Astrocyte (in vitro differentiated cells and primary cell): ENCODE measurements around the gene ME3. TPM values are rescaled to one million over a fixed set of nuclear protein-coding genes. Genes with fewer than 3 reads are reported as not detected.

Experiments used
- DNase-seq: peaks from one replicate; pipeline ENCODE4 v3.0.0-alpha.2; 2010; ENCODE audit warnings: low read depth
- FAIRE-seq: peaks from 2 replicates; lab custom pipeline; 2011; peaks lifted over from hg19 to GRCh38; lab: Jason Lieb, UNC
- H2AFZ ChIP-seq: 2 replicates; pipeline ENCODE4 v1.6.0; 2012; ENCODE audit warnings: low read depth, low read length, inconsistent platforms
- H3K27ac ChIP-seq: 2 replicates; pipeline ENCODE4 v1.5.1; 2011; ENCODE audit warnings: low read depth, low read length, inconsistent platforms
- H3K27me3 ChIP-seq: 2 replicates; pipeline ENCODE4 v1.6.0; 2011; ENCODE audit warnings: low read length, inconsistent platforms; ENCODE audit not compliant: insufficient read depth
- H3K36me3 ChIP-seq: 2 replicates; pipeline ENCODE4 v1.5.1; 2011; ENCODE audit warnings: low read length, inconsistent platforms; ENCODE audit not compliant: insufficient read depth
- H3K4me1 ChIP-seq: 2 replicates; pipeline ENCODE4 v1.5.1; 2011; ENCODE audit warnings: low read length, inconsistent platforms; ENCODE audit not compliant: insufficient read depth
- H3K4me2 ChIP-seq: 2 replicates; pipeline ENCODE4 v1.6.0; 2012; ENCODE audit warnings: low read length, inconsistent platforms
- H3K4me3 ChIP-seq: 2 replicates; pipeline ENCODE4 v1.5.1; 2011; ENCODE audit warnings: low read depth, mild to moderate bottlenecking, low read length, inconsistent platforms; ENCODE audit not compliant: insufficient read depth
- H3K79me2 ChIP-seq: 2 replicates; pipeline ENCODE4 v1.6.0; 2012; ENCODE audit warnings: mild to moderate bottlenecking, low read length, inconsistent platforms; ENCODE audit not compliant: insufficient read depth
- H3K9ac ChIP-seq: 2 replicates; pipeline ENCODE4 v1.6.0; 2012; ENCODE audit warnings: mild to moderate bottlenecking, low read length, inconsistent platforms
- H3K9me3 ChIP-seq: 2 replicates; pipeline ENCODE4 v1.5.1; 2012; ENCODE audit warnings: low read depth, mild to moderate bottlenecking, low read length, inconsistent platforms; ENCODE audit not compliant: insufficient read depth
- H4K20me1 ChIP-seq: 2 replicates; pipeline ENCODE4 v1.6.0; 2012; ENCODE audit warnings: low read length, inconsistent platforms; ENCODE audit not compliant: insufficient read depth
- H3K27ac Mint-ChIP-seq: one replicate; pipeline ENCODE4 v1.8.0; 2021; ENCODE audit warnings: mild to moderate bottlenecking, mixed read lengths; ENCODE audit not compliant: unreplicated experiment
- H3K27me3 Mint-ChIP-seq: one replicate; pipeline ENCODE4 v1.8.0; 2021; ENCODE audit warnings: low read depth, mixed read lengths; ENCODE audit not compliant: unreplicated experiment
- H3K36me3 Mint-ChIP-seq: one replicate; pipeline ENCODE4 v1.8.0; 2021; ENCODE audit warnings: low read depth, mixed read lengths; ENCODE audit not compliant: unreplicated experiment
- H3K4me1 Mint-ChIP-seq: one replicate; pipeline ENCODE4 v1.8.0; 2021; ENCODE audit warnings: low read depth, mixed read lengths; ENCODE audit not compliant: unreplicated experiment
- H3K4me3 Mint-ChIP-seq: one replicate; pipeline ENCODE4 v1.8.0; 2021; ENCODE audit warnings: mild to moderate bottlenecking, moderate library complexity, mixed read lengths; ENCODE audit not compliant: unreplicated experiment
- H3K9me3 Mint-ChIP-seq: one replicate; pipeline ENCODE4 v1.8.0; 2021; ENCODE audit warnings: mild to moderate bottlenecking, mixed read lengths; ENCODE audit not compliant: unreplicated experiment
- EZH2 ChIP-seq: IDR thresholded peaks from 2 replicates; pipeline ENCODE4 v1.6.1; 2012; ENCODE audit warnings: mild to moderate bottlenecking, low read length, inconsistent platforms; ENCODE audit not compliant: insufficient read depth
- total RNA-seq: library from RNA; stranded (reverse); gene quantifications from 2 replicates; pipeline ENCODE4 v1.2.1, GENCODE V29; 2021
- TF ChIP-seq, protein P1 (sequence below): IDR thresholded peaks from 2 replicates; pipeline ENCODE4 v1.5.1; 2011; ENCODE audit warnings: low read depth, mild to moderate bottlenecking, inconsistent platforms, low read length, moderate library complexity; ENCODE audit not compliant: insufficient read depth

Gene ME3
- total RNA-seq, 1 donor from 2014 or later = 28.6 TPM

- Mint-ChIP-seq H3K9me3 (peaks cover 5% of the 10 kb centered on the region), H3K27me3 (no peaks in the 10 kb centered on the region), H3K4me3 (no peak overlapping the region), H3K27ac (no peak overlapping the region), H3K36me3 (peaks cover 28% of the 10 kb centered on the region), H3K4me1 (peaks cover 16% of the 10 kb centered on the region)
- H3K9ac ChIP-seq = no peak overlapping the region
- H3K4me2 ChIP-seq = no peak overlapping the region
- no peaks in the 10 kb centered on the region for H3K9me3 ChIP-seq
- H3K4me1 ChIP-seq = peaks cover 15% of the 10 kb centered on the region
- no peak overlapping the region for H2AFZ ChIP-seq
- FAIRE-seq (no peak), DNase-seq (no peak)
- H3K27me3 ChIP-seq = no peaks in the 10 kb centered on the region
- H3K79me2 ChIP-seq = no peaks in the 10 kb centered on the region
- H3K36me3 ChIP-seq = no peaks in the 10 kb centered on the region
- no peak overlapping the region for H3K27ac ChIP-seq
- no peak for TF ChIP-seq EZH2
- TF ChIP-seq, protein P1, sequence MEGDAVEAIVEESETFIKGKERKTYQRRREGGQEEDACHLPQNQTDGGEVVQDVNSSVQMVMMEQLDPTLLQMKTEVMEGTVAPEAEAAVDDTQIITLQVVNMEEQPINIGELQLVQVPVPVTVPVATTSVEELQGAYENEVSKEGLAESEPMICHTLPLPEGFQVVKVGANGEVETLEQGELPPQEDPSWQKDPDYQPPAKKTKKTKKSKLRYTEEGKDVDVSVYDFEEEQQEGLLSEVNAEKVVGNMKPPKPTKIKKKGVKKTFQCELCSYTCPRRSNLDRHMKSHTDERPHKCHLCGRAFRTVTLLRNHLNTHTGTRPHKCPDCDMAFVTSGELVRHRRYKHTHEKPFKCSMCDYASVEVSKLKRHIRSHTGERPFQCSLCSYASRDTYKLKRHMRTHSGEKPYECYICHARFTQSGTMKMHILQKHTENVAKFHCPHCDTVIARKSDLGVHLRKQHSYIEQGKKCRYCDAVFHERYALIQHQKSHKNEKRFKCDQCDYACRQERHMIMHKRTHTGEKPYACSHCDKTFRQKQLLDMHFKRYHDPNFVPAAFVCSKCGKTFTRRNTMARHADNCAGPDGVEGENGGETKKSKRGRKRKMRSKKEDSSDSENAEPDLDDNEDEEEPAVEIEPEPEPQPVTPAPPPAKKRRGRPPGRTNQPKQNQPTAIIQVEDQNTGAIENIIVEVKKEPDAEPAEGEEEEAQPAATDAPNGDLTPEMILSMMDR = no peak
- H3K4me3 ChIP-seq = no peak overlapping the region
- no peaks in the 10 kb centered on the region for H4K20me1 ChIP-seq
These were observed 227.4 kb downstream of the ME3 start for GRCh38 chr11:86444981-86445380.

DNA sequence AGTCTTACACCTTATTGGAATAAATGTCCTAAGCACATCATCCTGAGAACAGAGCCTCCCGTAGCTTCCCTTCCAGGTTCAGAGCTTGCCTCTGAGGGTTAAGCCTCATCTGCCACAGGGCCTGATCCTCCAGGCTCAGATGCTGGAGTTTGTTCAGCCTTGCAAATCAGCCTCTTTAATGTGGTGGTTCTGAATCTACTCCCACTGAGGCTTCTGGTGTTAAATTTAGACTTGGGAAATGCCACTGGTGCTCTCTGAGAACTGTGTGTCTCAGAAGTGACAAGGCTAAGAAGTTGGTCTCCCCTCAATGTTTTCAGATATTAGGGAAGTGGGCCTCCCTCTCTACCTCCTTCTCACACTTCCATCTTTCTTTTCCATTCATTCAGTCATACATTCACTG lies 229.0 kb downstream of the ME3 start:
- no peak for FAIRE-seq
- no peaks in the 10 kb centered on the region for H3K36me3 ChIP-seq
- no peak for DNase-seq

DNA sequence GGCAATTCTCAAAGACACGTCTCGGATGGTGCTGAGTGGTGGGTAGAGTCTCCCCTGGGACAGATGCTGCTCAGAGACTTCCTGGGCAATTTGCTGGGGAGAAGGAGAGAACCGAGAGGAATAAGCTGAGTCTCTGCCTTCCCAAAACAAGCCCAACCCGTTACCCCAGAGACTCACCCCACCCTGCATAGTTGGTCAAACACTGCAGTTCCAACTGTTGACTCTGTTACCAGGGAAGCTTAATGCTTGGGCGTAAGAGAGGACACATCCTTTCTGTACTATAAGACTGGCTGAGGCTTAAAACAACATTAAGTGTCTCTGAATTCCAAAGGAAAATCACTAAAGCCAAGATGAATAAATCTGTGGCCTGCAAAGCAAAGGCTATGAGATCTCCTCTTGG lies 229.6 kb downstream of the ME3 start:
- Histone ChIP-seq H3K9me3 (no peaks in the 10 kb centered on the region), H3K4me1 (peaks cover 16% of the 10 kb centered on the region), H3K4me2 (no peak overlapping the region), H3K27me3 (no peaks in the 10 kb centered on the region), H3K4me3 (no peak overlapping the region), H4K20me1 (no peaks in the 10 kb centered on the region), H3K9ac (no peak overlapping the region), H2AFZ (no peak overlapping the region), H3K79me2 (no peaks in the 10 kb centered on the region), H3K36me3 (no peaks in the 10 kb centered on the region), H3K27ac (no peak overlapping the region)
- Mint-ChIP-seq H3K4me3 (no peak overlapping the region), H3K27me3 (no peaks in the 10 kb centered on the region), H3K27ac (no peak overlapping the region), H3K9me3 (peaks cover 5% of the 10 kb centered on the region), H3K36me3 (peaks cover 28% of the 10 kb centered on the region), H3K4me1 (peaks cover 19% of the 10 kb centered on the region)
- FAIRE-seq (no peak), DNase-seq (no peak)
- TF ChIP-seq EZH2 = no peak
- TF ChIP-seq, protein P1 = no peak

More for the DNA sequence above, 229.0 kb downstream of the ME3 start:
- Histone ChIP-seq H3K79me2 (no peaks in the 10 kb centered on the region), H3K4me1 (peaks cover 16% of the 10 kb centered on the region), H3K9me3 (no peaks in the 10 kb centered on the region), H2AFZ (no peak overlapping the region), H3K9ac (no peak overlapping the region), H3K4me3 (no peak overlapping the region), H3K27ac (no peak overlapping the region), H3K27me3 (no peaks in the 10 kb centered on the region), H4K20me1 (no peaks in the 10 kb centered on the region), H3K4me2 (no peak overlapping the region)
- peaks cover 19% of the 10 kb centered on the region for H3K4me1 Mint-ChIP-seq
- no peaks in the 10 kb centered on the region for H3K27me3 Mint-ChIP-seq
- no peak overlapping the region for H3K27ac Mint-ChIP-seq
- TF ChIP-seq EZH2 = no peak
- TF ChIP-seq, protein P1 = no peak
- H3K9me3 Mint-ChIP-seq = peaks cover 5% of the 10 kb centered on the region
- H3K36me3 Mint-ChIP-seq = peaks cover 28% of the 10 kb centered on the region
- no peak overlapping the region for H3K4me3 Mint-ChIP-seq
